Fibroblast of lung (primary cell): ENCODE measurements around the gene PCDHB12.
"Not testable (repeated sequence)": the region's sequence is repeated elsewhere in the genome, so short reads cannot be mapped to it uniquely, and the experiment has no call there.

ENCODE experiments used
- CTCF ChIP-seq, 2 donors: IDR thresholded peaks in 1 of 2; conservative IDR thresholded peaks in 1 of 2; 1 replicate in 1 of 2; 2 replicates in 1 of 2; pipeline ENCODE4 v1.5.1; 2011 to 2012; ENCODE audit warnings: low read length in 2 of 2, control low read depth in 1 of 2, inconsistent platforms in 1 of 2, low read depth in 1 of 2, mild to moderate bottlenecking in 1 of 2
- EZH2 ChIP-seq: IDR thresholded peaks from 2 replicates; pipeline ENCODE4 v1.5.1; 2012; ENCODE audit warnings: low read length, control low read depth, mild to moderate bottlenecking; ENCODE audit errors: missing control alignments

- TF ChIP-seq CTCF (conservative IDR thresholded peaks at IDR 0.05 in 1 of 2, IDR thresholded peaks at IDR 0.05 in 1 of 2; ENCODE audit: low read depth in 1 of 2, low read length in 2 of 2); EZH2: not testable (repeated sequence)
Observed at GRCh38 chr5:141224844-141225243, 16.3 kb downstream of the PCDHB12 start.
